Epithelial cell of esophagus (primary cell): ENCODE measurements around the gene THOC5.

Experiments used
- DNase-seq: peaks from one replicate; pipeline ENCODE4 v3.0.0; 2010; ENCODE audit warnings: low read depth
- H3K4me3 ChIP-seq: 2 replicates; pipeline ENCODE4 v1.5.1; 2011; ENCODE audit warnings: mild to moderate bottlenecking, low read length, control low read depth
- CTCF ChIP-seq: IDR thresholded peaks from 2 replicates; pipeline ENCODE4 v1.5.1; 2011; ENCODE audit warnings: low read depth, mild to moderate bottlenecking, low read length, control low read depth, inconsistent platforms; ENCODE audit not compliant: insufficient read depth; ENCODE audit errors: missing control alignments

THOC5 gene

GRCh38 chr22:29470159-29470855 is 83.2 kb downstream of the THOC5 start:
- peak; percentile 78 for TF ChIP-seq CTCF
- peak overlapping the region; percentile 41 for H3K4me3 ChIP-seq
- DNase-seq: peak; percentile 76

- TF ChIP-seq CTCF: no peak
- peak; percentile 26 for DNase-seq
- peak overlapping the region; percentile 41 for H3K4me3 ChIP-seq
These were observed 83.8 kb downstream of the THOC5 start for GRCh38 chr22:29469755-29470154.

GRCh38 chr22:29464581-29464980 is 89.0 kb downstream of the THOC5 start:
- no peak overlapping the region for H3K4me3 ChIP-seq
- no peak for DNase-seq
- no peak for TF ChIP-seq CTCF

GRCh38 chr22:29463629-29464028 is 89.9 kb downstream of the THOC5 start:
- H3K4me3 ChIP-seq: no peak overlapping the region
- no peak for DNase-seq
- TF ChIP-seq CTCF: no peak

- no peak overlapping the region for H3K4me3 ChIP-seq
- no peak for DNase-seq
- TF ChIP-seq CTCF: no peak
These were observed 92.3 kb downstream of the THOC5 start for GRCh38 chr22:29461263-29461662.

GRCh38 chr22:29459773-29460172 is 93.8 kb downstream of the THOC5 start:
- no peak overlapping the region for H3K4me3 ChIP-seq
- DNase-seq: no peak
- no peak for TF ChIP-seq CTCF

GRCh38 chr22:29458551-29458950 is 95.0 kb downstream of the THOC5 start:
- DNase-seq: no peak
- no peak overlapping the region for H3K4me3 ChIP-seq
- no peak for TF ChIP-seq CTCF
